ENCODE measurements around the gene CBLB.
"Not testable (repeated sequence)": the region's sequence is repeated elsewhere in the genome, so short reads cannot be mapped to it uniquely, and the experiment has no call there.

CBLB gene

DNA sequence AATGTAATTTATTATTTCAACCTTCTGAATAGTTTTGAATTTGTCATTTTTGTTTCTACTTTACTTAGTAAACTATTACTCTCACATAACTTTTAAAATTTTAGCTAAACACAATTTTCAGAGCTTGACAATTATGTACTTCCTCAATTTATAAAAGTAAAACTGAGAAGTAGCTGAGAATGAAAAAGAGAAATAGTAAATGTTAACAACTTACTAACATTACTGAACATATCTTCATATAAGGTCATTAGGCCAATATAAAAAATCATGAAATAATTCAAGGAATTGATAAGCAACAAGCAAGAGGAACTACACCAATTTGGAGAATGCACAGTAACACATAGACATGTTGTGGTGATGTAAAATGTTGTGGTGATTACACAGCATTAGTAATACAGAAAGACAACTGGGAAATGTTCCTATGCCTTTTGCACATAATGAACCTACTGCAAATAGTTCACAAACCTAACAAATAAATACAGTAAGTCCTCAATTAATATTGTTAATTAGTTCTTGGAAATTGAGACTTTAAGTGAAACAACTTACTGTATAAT lies 137.9 kb downstream of the CBLB start:
- Histone ChIP-seq H3K9me3 (ENCODE audit: severe bottlenecking) (no peaks in the 10 kb centered on the region), H3K27ac (no peak overlapping the region), H3K36me3 (no peaks in the 10 kb centered on the region; the same call in 1 of the 2 replicates), H3K27me3 (ENCODE audit: insufficient read depth, low read depth, severe bottlenecking) (no peaks in the 10 kb centered on the region), H3K4me3 (ENCODE audit: low read depth, low read length) (no peak overlapping the region)
- TF ChIP-seq CTCF (IDR thresholded peaks at IDR 0.05; ENCODE audit: low read depth, low read length), result no peak
- no peak for DNase-seq

- Histone ChIP-seq H3K36me3 (no peaks in the 10 kb centered on the region; the same call in 1 of the 2 replicates), H3K27me3 (ENCODE audit: insufficient read depth, low read depth, severe bottlenecking) (no peaks in the 10 kb centered on the region), H3K4me3 (ENCODE audit: low read depth, low read length) (no peak overlapping the region), H3K9me3 (ENCODE audit: severe bottlenecking) (no peaks in the 10 kb centered on the region), H3K27ac (no peak overlapping the region)
- DNase-seq, result no peak
- no peak for TF ChIP-seq CTCF (IDR thresholded peaks at IDR 0.05; ENCODE audit: low read depth, low read length)
These were observed 139.1 kb downstream of the CBLB start for GRCh38 chr3:105729667-105730066.

- no peaks in the 10 kb centered on the region for H3K9me3 ChIP-seq (ENCODE audit: severe bottlenecking)
- no peak for DNase-seq
- no peak overlapping the region for H3K4me3 ChIP-seq (ENCODE audit: low read depth, low read length)
- H3K36me3 ChIP-seq, result no peaks in the 10 kb centered on the region; the same call in 1 of the 2 replicates
- TF ChIP-seq CTCF (IDR thresholded peaks at IDR 0.05; ENCODE audit: low read depth, low read length), result no peak
- H3K27ac ChIP-seq, result no peak overlapping the region
- H3K27me3 ChIP-seq (ENCODE audit: insufficient read depth, low read depth, severe bottlenecking), result no peaks in the 10 kb centered on the region
These were observed 140.0 kb downstream of the CBLB start for GRCh38 chr3:105728771-105729312.

DNA sequence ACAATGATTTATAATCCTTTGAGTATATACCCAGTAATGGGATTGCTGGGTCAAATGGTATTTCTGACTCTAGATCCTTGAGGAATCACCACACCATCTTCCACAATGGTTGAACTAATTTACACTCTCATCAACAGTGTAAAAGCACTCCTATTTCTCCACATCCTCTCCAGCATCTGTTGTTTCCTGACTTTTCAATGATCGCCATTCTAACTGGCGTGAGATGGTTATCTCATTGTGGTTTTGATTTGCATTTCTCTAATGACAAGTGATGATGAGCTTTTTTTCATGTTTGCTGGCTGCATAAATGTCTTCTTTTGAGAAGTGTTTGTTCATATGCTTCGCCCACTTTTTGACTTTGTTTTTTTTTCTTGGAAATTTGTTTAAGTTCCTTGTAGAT lies 141.8 kb downstream of the CBLB start:
- H3K9me3 ChIP-seq (ENCODE audit: severe bottlenecking); H3K36me3 ChIP-seq; DNase-seq; H3K4me3 ChIP-seq (ENCODE audit: low read depth, low read length); H3K27ac ChIP-seq; H3K27me3 ChIP-seq (ENCODE audit: insufficient read depth, low read depth, severe bottlenecking): not testable (repeated sequence)

DNA sequence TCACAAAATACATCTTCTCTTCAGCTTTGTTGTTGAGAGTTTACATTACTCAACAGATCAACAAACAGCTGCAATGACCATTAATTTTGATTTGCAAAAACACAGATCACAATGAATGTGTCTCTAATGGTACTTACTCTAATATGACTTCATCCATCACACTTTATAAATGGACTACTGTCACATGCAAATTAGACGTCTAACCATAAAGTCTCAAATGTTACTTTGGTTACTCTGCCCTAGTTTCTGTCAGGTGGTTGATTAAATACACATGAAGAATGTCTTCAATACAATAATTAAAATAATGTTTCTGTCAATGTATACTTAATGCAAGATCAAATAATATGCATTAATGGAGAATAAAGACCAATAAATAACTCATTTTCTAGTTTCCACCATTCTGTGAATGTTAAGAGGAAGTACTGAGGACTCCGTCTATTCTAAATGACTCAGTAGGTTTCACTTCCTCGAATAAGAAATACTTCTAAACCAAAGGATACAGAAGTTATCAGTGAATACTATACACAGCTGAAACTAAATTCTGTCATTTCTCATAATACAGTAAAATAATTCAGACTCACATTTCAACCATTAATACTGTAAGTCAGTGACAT lies 145.8 kb downstream of the CBLB start:
- DNase-seq, result no peak
- Histone ChIP-seq H3K27me3 (ENCODE audit: insufficient read depth, low read depth, severe bottlenecking) (no peaks in the 10 kb centered on the region), H3K9me3 (ENCODE audit: severe bottlenecking) (no peaks in the 10 kb centered on the region), H3K27ac (no peak overlapping the region), H3K4me3 (ENCODE audit: low read depth, low read length) (no peak overlapping the region), H3K36me3 (peaks cover 12% of the 10 kb centered on the region)
- no peak for TF ChIP-seq CTCF (IDR thresholded peaks at IDR 0.05; ENCODE audit: low read depth, low read length)

DNA sequence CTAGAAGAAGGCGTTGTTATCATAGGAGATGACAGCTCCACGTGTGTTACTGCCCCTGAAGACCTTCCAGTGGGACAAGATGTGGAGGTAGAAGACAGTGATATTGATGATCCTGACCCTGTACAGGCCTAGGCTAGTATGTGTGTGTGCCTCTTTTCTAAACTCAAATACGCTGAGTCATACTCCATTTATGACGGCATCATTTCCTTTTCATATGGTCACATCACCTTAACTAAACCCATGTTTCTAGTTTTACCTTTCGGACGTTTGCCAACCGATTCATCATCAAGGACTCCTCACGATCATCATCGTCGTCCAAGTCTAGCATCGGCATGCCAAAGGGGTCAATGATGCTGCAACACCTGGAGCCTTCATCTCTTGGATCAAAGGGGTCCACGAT lies 149.0 kb downstream of the CBLB start:
- Histone ChIP-seq H3K9me3 (ENCODE audit: severe bottlenecking) (no peaks in the 10 kb centered on the region), H3K36me3 (peaks cover 12% of the 10 kb centered on the region)
- no peak for DNase-seq

More for the DNA sequence above, 149.0 kb downstream of the CBLB start:
- Histone ChIP-seq H3K4me3 (ENCODE audit: low read depth, low read length) (no peak overlapping the region), H3K27me3 (ENCODE audit: insufficient read depth, low read depth, severe bottlenecking) (no peaks in the 10 kb centered on the region), H3K27ac (no peak overlapping the region)
- TF ChIP-seq CTCF (IDR thresholded peaks at IDR 0.05; ENCODE audit: low read depth, low read length), result no peak

All from WERI-Rb-1 (cell line).